ENCODE data around the gene RNF17.
A peak's percentile ranks its signal among the peaks of the same experiment; 100 is the strongest.

RNF17 gene

DNA sequence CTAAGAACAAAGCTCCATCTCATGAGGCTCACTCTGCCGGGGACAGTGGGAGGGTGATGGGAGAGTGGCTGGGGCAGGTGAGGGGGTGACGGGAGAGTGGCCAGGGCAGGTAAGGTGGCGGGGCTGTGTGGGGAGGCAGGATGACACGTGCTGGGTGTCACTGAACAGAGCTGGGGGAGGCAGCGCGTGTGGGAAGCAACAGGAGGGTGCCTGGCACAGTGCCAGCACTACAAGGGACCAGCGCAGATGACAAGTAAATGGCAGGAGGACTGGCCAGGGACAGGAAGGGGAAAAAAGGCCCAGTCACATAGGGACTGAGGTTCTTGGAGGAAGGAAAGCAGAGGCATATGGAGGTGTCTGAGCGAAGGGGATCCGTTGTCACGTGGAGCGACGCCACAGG lies 129.9 kb downstream of the RNF17 start:
- DNase-seq (ENCODE audit: extremely low spot score, insufficient read length, low read depth), result no peak
- no peak for FAIRE-seq

DNA sequence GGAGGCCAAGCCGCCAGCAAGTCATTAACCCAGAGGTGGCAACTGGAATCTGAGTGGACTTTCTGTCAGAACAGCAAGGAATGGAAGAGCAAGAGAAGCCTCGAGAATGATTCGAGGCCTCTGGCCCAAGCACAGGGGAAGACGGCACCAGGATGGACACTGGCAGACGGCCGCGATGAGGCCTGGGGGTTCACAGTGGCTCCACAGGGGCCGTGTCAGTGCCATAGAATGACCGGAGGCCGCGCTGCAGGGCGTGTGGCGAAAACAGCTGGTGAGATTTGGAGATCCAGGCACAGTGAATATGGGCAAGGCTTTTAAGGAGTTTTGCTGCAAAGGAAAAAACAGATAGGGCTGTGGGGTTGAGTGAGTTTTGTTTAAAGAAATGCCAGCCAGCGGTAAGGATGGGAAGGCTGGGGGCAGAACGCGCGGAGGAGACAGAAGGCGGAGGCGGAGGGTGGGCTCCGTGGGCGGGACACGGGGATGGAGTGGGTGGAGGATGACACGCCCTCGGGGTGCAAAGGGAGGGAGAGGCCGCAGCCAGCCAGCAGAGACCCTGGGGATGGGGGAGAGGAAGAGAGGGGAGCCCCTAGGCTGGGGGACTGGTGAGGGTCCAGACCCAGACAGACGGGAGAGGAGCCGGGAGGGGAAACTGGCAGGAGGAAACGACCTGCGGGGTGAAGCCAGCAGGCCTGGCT lies 130.5 kb downstream of the RNF17 start:
- no peak for FAIRE-seq

DNA sequence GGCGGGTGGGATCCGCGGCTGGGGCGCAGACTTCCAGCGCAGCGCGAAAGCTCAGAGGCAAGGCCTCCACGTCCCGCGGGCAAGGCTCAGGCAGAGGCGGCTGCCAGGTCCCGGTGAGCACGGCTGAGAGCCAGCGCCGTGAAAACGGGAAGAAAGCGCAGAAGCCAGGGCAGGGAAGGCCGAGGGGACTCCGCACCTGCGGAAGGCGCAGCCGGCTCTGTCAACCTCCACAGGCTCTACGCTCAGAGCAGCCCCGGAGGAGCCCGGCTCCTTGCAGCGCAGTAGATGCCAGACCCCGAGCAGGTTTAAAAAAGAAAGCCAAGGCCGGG lies 131.0 kb downstream of the RNF17 start:
- no peak for FAIRE-seq

More for the DNA sequence above, 130.5 kb downstream of the RNF17 start:
- DNase-seq (ENCODE audit: extremely low spot score, insufficient read length, low read depth), result no peak

GRCh38 chr13:24896061-24896460 lies 132.1 kb downstream of the RNF17 start:
- DNase-seq (ENCODE audit: extremely low spot score, insufficient read length, low read depth), result no peak
- no peak for FAIRE-seq

More for the DNA sequence above, 131.0 kb downstream of the RNF17 start:
- no peak for DNase-seq (ENCODE audit: extremely low spot score, insufficient read length, low read depth)

DNA sequence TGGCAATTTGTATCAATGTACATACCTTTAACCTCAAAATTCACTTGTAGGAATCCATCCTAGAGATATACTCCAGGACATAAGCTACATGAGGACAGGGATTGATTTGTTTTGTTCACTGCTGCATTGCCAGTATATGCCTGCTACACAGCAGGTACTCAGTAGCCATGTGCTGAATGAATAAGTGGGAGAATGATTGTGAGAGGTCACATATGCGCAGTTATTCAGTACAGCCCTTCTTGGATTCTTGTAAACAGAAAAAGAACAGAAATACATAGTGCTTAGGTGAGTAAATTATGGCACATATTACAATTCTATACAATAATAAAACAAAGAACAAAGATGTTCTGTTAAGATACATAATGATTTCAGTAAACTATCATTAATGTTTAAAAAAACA lies 133.3 kb downstream of the RNF17 start:
- DNase-seq (ENCODE audit: extremely low spot score, insufficient read length, low read depth), result no peak
- no peak for FAIRE-seq

DNA sequence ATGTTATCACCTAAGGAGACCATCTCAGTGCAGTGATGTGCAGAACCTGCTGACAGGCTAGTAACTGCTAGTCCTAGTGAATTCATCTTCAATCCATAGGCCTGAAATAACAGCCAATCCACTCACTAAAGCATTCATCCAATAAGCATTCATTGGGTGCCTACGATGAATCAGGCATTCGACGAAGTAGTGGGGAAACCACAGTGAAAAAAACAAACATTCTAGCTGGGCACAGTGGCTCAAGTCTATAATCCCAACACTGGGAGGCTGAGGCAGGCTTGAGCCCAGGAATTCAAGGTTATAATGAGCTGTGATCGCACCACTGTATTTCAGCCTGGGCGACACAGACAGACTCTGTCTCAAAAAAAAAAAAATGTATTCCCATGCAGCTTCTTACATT lies 135.6 kb downstream of the RNF17 start:
- DNase-seq (ENCODE audit: extremely low spot score, insufficient read length, low read depth), result no peak
- no peak for FAIRE-seq

DNA sequence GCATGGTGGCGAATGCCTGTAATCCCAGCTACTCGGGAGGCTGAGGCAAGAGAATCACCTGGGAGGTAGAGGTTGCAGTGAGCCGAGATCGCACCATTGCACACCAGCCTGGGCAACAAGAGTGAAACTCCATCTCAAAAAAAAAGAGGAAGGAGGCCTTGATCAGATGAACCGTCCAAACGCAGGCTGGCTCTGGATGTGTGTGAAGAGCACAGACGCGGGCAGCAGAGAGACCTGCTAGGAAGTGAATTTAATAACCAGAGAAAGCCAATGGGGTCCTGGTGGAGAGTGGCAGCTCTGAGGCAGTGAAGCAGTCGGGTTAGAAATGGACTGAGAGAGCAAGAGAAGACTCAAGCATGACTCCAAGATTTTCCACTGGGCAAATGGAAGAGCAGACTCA lies 136.5 kb downstream of the RNF17 start:
- peak; percentile 69 for FAIRE-seq

GRCh38 chr13:24905242-24905641 lies 141.3 kb downstream of the RNF17 start:
- FAIRE-seq (peak; percentile 58), DNase-seq (ENCODE audit: extremely low spot score, insufficient read length, low read depth) (no peak)

More for the DNA sequence above, 136.5 kb downstream of the RNF17 start:
- no peak for DNase-seq (ENCODE audit: extremely low spot score, insufficient read length, low read depth)

GRCh38 chr13:24906268-24906667 lies 142.3 kb downstream of the RNF17 start:
- FAIRE-seq (no peak), DNase-seq (ENCODE audit: extremely low spot score, insufficient read length, low read depth) (no peak)

DNA sequence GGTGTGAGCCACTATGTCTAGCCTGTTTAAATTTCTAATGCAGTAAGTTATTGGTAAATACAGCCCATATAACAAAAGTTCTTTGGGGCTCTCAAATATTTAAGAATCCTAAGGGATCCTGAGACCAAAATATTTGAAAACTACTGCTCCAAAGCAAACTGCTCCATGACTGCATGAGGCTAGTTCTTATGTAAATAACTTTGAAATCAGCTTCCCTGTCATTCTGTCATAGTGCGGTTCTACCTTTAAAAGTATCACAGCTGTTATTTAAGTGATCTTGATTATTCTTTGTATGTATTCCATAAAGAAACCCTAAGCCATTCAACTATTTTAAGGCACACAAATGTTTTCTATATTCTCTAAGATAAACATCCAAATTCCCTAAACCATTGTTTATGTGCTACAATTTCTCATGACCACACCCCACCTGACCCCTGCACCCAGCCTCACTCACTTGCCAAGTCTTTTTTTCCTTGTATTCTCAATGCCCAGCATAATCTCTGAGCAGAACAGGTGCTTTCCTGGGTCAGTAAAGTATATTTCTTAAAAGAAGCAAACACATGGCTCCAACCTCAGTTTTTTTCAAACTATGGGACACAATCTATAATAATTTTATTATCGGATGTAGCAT lies 146.6 kb downstream of the RNF17 start:
- FAIRE-seq, result no peak
- DNase-seq (ENCODE audit: extremely low spot score, insufficient read length, low read depth), result no peak

DNA sequence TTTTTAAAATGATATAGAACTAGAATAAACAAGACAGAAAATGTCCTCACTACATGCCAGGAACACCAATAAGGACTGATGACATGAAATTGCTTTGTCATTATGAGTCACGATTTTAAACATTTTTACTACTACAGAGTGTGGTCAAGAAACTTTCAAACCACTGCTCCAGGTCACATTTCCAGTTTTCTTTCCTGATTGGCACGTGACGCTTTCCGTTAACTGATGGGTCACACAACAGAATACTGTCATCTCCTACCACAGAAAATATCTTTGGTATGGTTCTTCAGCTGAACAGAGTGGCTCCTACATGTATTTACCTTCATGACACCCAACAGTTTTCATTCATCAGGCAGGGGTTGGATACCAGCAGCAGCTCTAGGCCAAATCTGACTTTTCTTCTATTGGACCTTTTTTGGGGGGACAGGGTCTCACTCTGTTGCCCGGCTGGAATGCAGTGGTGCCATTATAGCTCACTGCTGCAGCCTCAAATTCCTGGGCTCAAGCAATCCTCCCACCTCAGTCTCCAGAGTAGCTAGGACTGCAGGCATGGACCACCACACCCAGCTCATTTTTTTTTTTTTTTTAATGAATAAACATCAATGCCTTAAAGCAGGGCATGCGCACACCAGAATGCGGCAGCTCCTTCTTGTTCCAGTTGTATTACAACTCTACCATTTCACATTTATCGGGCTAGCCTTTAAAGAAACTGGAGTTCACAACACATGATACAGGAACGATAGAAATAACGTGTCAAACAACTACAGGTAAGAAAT lies 147.4 kb downstream of the RNF17 start:
- no peak for DNase-seq (ENCODE audit: extremely low spot score, insufficient read length, low read depth)
- FAIRE-seq, result no peak

DNA sequence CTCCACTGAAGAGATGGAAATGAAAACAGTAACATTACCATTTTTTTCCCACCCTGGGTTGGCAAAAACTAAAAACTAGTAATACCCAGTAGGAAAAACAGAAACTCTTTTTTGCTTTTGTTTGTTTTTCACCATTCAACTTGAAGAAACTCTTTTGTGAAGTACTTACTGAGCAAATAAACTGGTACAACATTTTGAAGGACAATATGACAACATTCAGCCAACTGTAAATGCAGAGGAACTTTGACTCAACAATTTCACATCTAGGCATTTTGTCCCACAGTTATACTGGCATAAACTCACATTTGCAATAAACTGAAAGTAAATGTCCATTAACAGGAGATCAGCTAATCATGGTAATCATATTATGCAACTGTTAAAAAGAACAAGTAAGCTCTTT lies 152.5 kb downstream of the RNF17 start:
- no peak for FAIRE-seq
- no peak for DNase-seq (ENCODE audit: extremely low spot score, insufficient read length, low read depth)

DNA sequence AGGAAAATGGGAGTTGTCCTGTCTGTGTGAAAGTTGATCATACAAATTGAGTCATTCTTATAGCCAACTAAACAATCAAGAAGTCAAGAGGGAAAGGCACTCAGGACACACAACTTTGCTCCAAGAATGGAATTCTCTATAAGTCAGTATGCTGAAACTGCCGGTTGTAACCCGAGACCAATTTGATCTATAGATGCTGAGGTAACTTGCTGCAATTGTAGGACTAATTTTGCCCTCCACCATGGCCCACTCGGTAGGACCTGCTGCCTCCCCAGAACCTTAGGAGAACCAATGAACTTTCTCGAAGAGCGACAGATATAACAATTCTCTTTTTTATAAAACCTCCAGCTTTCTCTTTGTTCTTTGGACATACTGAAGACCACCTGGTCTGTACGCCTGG lies 157.0 kb downstream of the RNF17 start:
- FAIRE-seq (no peak), DNase-seq (ENCODE audit: extremely low spot score, insufficient read length, low read depth) (no peak)

DNA sequence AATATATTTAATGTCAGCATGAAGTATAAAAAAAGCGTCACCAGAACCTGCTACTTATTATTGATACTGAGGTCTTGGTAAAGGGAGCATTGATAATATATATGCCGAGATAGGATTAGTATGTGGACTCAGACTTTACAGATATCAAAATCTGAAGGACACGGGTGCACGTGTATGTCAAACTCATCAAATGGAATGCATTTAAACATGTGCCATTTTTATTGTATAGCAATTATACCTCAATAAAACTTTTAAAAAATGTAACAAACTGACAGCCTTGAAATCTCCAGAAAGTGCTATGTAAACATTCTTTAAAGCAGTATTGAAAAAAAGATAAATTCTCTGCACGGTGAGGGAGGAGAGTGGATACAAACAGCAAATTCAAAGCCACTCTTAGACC lies 157.9 kb downstream of the RNF17 start:
- FAIRE-seq (peak; percentile 29), DNase-seq (ENCODE audit: extremely low spot score, insufficient read length, low read depth) (no peak)

DNA sequence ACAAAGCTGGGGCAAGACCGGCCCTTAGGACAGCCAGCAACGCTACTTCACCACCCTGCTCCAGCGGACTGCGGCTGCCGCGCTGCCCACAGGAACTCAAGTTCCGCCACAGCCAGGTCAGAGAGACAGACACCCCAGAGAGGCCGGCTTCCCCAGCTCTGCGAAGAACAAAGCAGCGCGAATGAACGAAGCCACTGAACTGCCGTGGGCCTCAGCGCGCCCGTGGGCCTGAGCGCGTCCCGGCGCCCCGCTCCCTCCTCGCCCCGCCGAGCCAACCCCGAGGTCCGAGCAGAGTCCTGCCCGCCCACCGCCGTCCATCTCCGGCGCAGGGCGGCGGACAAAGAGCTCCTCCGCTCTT lies 158.4 kb downstream of the RNF17 start:
- FAIRE-seq (no peak), DNase-seq (ENCODE audit: extremely low spot score, insufficient read length, low read depth) (peak; percentile 8)

DNA sequence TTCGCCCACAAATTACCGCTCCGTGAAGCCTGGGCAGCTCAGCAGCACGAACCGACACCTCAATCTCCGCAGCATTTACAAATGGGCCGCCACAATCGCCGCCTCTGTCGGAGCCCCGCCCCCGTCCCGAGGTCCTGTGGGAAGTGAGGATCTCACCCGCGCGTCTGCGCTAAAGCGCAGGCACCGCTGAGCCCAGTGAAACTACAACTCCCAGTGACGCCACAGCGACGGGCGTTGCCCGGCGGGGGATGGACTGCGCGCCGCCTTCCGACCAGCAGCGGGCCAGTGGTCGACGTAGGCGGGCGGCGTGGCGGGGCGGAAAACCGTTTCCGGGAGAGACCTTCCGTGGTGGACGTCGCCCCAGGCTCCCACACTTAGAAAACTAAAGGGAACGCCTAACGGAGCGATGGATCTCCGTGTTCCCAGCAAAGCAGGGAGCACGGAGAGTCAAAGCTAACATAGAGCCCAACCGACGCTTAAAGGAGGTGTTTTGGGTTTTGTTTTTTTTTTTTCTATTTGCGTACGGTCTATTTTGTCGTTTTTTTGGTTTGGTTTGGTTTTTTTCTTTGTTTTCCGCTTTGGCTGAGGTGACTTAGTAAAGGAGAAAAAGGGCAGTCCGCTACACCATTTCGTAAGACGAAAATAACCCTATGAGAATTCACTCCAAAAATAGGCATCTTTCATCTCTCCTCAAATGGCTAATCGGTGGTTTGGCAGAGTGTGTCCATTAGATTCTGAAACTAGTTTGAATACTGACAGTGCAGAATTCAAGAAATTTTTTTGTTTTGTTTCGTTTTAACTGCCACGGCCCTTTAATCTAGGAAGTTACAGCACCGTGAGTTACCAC lies 159.0 kb downstream of the RNF17 start:
- peak; percentile 99 for FAIRE-seq
- DNase-seq (ENCODE audit: extremely low spot score, insufficient read length, low read depth), result peak; percentile 67

DNA sequence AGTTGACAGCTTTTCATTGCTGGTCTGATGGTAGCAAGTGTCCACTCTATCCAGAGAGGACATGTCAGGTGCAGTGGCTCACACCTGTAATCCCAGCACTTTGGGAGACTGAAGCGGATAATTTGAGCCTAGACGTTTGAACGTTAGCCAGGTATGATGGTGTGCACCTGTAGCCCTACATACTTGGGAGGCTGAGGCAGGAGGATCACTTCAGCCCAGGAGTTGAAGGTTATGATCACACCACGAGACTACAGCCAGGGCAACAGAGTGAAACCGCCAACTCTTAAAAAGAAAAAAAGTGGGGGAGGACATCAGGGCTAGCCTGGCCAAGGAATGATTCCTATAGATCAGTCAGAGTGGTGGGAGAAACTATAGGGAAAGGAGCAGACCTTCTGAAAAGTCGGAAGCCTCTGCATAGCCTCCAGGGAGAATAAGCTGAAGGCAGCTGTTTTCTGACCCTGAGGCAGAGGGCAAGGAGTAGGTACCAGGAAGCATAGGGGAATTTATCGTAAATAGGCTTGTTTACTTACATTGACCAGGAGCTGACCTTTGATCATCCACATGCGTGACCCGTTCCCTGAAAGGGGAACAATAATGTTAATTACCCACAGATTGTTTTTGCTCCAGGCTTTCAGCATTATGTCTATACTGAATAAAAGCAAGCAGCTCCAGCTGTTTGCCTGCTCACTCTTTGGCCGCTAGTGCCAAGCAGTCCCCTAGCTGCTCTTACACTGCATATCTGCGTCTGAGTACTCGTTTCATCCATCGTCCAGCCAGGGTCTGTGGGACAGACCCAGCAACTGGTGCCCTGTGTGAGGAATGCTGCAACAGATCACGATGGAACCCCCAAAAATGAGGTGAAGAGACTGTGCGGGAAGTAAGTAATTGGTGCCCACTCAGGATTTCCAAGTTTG lies 161.6 kb downstream of the RNF17 start:
- FAIRE-seq, result no peak
- DNase-seq (ENCODE audit: extremely low spot score, insufficient read length, low read depth), result no peak

DNA sequence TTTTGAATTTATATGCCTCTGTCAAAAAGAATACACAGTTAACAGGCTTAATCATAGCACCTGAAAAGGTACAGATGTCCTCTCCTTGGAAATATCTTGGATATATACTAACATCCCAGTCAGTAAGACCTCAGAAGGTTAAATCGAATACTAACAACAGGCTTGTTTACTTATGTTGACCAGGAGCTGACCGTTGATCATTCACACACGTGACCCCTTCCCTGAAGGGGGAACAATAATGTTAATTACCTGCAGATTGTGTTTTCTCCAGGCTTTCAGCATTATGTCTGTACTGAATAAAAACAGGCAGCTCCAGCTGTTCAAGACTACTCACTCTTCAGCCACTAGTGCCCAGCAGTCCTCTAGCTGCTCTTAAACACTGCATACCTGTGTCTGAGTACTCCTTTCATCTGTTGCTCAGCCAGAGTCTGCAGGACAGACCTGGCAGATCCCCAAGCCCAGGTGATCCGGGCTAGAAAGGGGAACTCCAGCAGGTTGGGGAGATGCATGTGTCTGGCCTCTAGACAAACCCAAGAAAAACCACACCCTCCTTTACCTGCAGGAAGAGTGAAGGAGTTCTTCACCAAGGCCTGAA lies 163.9 kb downstream of the RNF17 start:
- no peak for FAIRE-seq

GRCh38 chr13:24929196-24929595 lies 165.2 kb downstream of the RNF17 start:
- no peak for FAIRE-seq
- DNase-seq (ENCODE audit: extremely low spot score, insufficient read length, low read depth), result no peak

More for the DNA sequence above, 163.9 kb downstream of the RNF17 start:
- DNase-seq (ENCODE audit: extremely low spot score, insufficient read length, low read depth), result no peak

Measured in GM18507 (cell line).